Esophagus muscularis mucosa (tissue), 4 donors: ENCODE measurements around the gene CAMK1D.

ENCODE experiments used
- EP300 ChIP-seq: sonication (generic); formaldehyde crosslinking; IDR thresholded peaks from one replicate; pipeline ENCODE4 v1.6.1; 2017; ENCODE audit warnings: antibody characterized with exemption
- POLR2AphosphoS5 ChIP-seq, 2 donors: sonication (generic); formaldehyde crosslinking; IDR thresholded peaks; one replicate each; pipeline ENCODE4 v1.6.1; 2017; ENCODE audit warnings: antibody characterized with exemption in 2 of 2
- TF ChIP-seq, protein P1 (sequence below), 3 experiments: fragments of 200-600 bp in 2 of 3; fragments of 450-650 bp in 1 of 3; sonication (generic) in 2 of 3; IDR thresholded peaks; one replicate each; pipeline ENCODE4 v1.5.1; 2017 to 2019; ENCODE audit warnings: antibody characterized with exemption in 3 of 3, mild to moderate bottlenecking in 2 of 3, moderate library complexity in 1 of 3

DNA sequence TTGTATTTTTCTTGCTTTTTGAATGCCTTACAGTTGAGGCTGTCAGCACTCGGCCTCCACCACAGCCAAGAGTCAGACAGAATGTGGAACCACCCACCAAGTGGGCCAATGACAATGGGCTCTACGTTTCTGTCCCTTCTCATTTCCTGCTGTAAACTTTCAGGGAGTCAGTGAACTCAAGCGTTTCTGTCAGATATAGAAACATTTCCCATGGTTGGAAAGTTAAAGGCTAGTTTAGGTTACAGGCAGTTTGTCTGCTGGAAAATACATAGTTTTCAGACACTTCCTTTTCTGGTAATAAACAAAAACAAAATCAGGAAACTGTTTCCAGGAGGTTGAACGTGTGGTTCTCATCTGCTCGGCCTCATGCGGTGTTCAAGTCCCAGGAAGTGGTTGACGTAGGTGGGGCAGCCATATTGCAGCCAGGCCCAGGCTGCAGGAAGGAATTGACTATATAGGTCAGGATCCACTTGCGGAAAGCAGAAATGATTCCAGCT, 245.1 kb downstream of the CAMK1D start:
- TF ChIP-seq POLR2AphosphoS5 (IDR thresholded peaks at IDR 0.05) (no peak), EP300 (no peak)
- TF ChIP-seq, protein P1, sequence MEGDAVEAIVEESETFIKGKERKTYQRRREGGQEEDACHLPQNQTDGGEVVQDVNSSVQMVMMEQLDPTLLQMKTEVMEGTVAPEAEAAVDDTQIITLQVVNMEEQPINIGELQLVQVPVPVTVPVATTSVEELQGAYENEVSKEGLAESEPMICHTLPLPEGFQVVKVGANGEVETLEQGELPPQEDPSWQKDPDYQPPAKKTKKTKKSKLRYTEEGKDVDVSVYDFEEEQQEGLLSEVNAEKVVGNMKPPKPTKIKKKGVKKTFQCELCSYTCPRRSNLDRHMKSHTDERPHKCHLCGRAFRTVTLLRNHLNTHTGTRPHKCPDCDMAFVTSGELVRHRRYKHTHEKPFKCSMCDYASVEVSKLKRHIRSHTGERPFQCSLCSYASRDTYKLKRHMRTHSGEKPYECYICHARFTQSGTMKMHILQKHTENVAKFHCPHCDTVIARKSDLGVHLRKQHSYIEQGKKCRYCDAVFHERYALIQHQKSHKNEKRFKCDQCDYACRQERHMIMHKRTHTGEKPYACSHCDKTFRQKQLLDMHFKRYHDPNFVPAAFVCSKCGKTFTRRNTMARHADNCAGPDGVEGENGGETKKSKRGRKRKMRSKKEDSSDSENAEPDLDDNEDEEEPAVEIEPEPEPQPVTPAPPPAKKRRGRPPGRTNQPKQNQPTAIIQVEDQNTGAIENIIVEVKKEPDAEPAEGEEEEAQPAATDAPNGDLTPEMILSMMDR (IDR thresholded peaks at IDR 0.05) = no peak
